Stimulated activated CD4-positive, alpha-beta T cell treated with anti-CD3 and anti-CD28 coated beads, TNF-alpha, amount 100 ng/mL, for 4 hours (primary cell): Measurements from ENCODE around the gene CGNL1.

ENCODE experiments used
- DNase-seq, 3 experiments: peaks; one replicate each; pipeline ENCODE4 v3.0.0-alpha.2; 2020; ENCODE audit warnings: low read depth in 3 of 3

The CGNL1 gene

GRCh38 chr15:57525581-57525980, 149.3 kb downstream of the CGNL1 start:
- DNase-seq = no peak

- no peak for DNase-seq
Measured at GRCh38 chr15:57526076-57526475, 149.8 kb downstream of the CGNL1 start.

GRCh38 chr15:57526615-57527014, 150.3 kb downstream of the CGNL1 start:
- DNase-seq = no peak

- no peak for DNase-seq
Measured at GRCh38 chr15:57527382-57528091, 151.2 kb downstream of the CGNL1 start.

GRCh38 chr15:57528940-57529565, 152.7 kb downstream of the CGNL1 start:
- DNase-seq = no peak

GRCh38 chr15:57529748-57530147, 153.4 kb downstream of the CGNL1 start:
- no peak for DNase-seq

GRCh38 chr15:57532731-57533447, 156.6 kb downstream of the CGNL1 start:
- DNase-seq = no peak

- no peak for DNase-seq
Measured at GRCh38 chr15:57533448-57533799, 157.1 kb downstream of the CGNL1 start.

- DNase-seq = no peak
Measured at GRCh38 chr15:57534281-57534680, 158.0 kb downstream of the CGNL1 start.

GRCh38 chr15:57537072-57537471, 160.8 kb downstream of the CGNL1 start:
- no peak for DNase-seq

- no peak for DNase-seq
Measured at GRCh38 chr15:57537488-57538264, 161.4 kb downstream of the CGNL1 start.

- DNase-seq = no peak
Measured at GRCh38 chr15:57538265-57538529, 161.9 kb downstream of the CGNL1 start.

- DNase-seq = no peak
Measured at GRCh38 chr15:57538821-57539220, 162.5 kb downstream of the CGNL1 start.

- no peak for DNase-seq
Measured at GRCh38 chr15:57540211-57540610, 163.9 kb downstream of the CGNL1 start.

GRCh38 chr15:57540736-57541135, 164.4 kb downstream of the CGNL1 start:
- DNase-seq = no peak

GRCh38 chr15:57541271-57541670, 165.0 kb downstream of the CGNL1 start:
- no peak for DNase-seq

GRCh38 chr15:57541805-57542504, 165.7 kb downstream of the CGNL1 start:
- no peak for DNase-seq

- DNase-seq = no peak
Measured at GRCh38 chr15:57542505-57542817, 166.2 kb downstream of the CGNL1 start.

GRCh38 chr15:57544848-57545480, 168.7 kb downstream of the CGNL1 start:
- DNase-seq = no peak

- no peak for DNase-seq
Measured at GRCh38 chr15:57545995-57546394, 169.7 kb downstream of the CGNL1 start.

- no peak for DNase-seq
Measured at GRCh38 chr15:57547243-57547755, 171.0 kb downstream of the CGNL1 start.
